ENCODE measurements around the gene TOGARAM1.

Gene TOGARAM1

GRCh38 chr14:45112896-45113781 lies 151.1 kb downstream of the TOGARAM1 start:
- peaks cover 11% of the 10 kb centered on the region for H3K4me1 ChIP-seq (ENCODE audit: control insufficient read depth, insufficient read depth, low read length)
- H3K4me3 ChIP-seq (ENCODE audit: low read length): no peak overlapping the region
- H3K9me3 ChIP-seq (ENCODE audit: control insufficient read depth, low read length): no peaks in the 10 kb centered on the region
- peaks cover 8% of the 10 kb centered on the region for H3K36me3 ChIP-seq (ENCODE audit: control insufficient read depth, insufficient read depth, low read length)
- H3K9ac ChIP-seq (ENCODE audit: low read length): no peak overlapping the region
- H3K27me3 ChIP-seq (ENCODE audit: control insufficient read depth, insufficient read depth, low read length): no peaks in the 10 kb centered on the region

- Histone ChIP-seq H3K9me3 (ENCODE audit: control insufficient read depth, low read length) (no peaks in the 10 kb centered on the region), H3K4me1 (ENCODE audit: control insufficient read depth, insufficient read depth, low read length) (peaks cover 11% of the 10 kb centered on the region), H3K36me3 (ENCODE audit: control insufficient read depth, insufficient read depth, low read length) (peaks cover 8% of the 10 kb centered on the region), H3K27me3 (ENCODE audit: control insufficient read depth, insufficient read depth, low read length) (no peaks in the 10 kb centered on the region), H3K4me3 (ENCODE audit: low read length) (no peak overlapping the region), H3K9ac (ENCODE audit: low read length) (no peak overlapping the region)
Measured at GRCh38 chr14:45114327-45114726, 152.3 kb downstream of the TOGARAM1 start.

GRCh38 chr14:45118594-45118993 lies 156.6 kb downstream of the TOGARAM1 start:
- Histone ChIP-seq H3K4me3 (ENCODE audit: low read length) (no peak overlapping the region), H3K4me1 (ENCODE audit: control insufficient read depth, insufficient read depth, low read length) (peaks cover 1% of the 10 kb centered on the region), H3K9ac (ENCODE audit: low read length) (no peak overlapping the region), H3K36me3 (ENCODE audit: control insufficient read depth, insufficient read depth, low read length) (no peaks in the 10 kb centered on the region), H3K27me3 (ENCODE audit: control insufficient read depth, insufficient read depth, low read length) (no peaks in the 10 kb centered on the region), H3K9me3 (ENCODE audit: control insufficient read depth, low read length) (no peaks in the 10 kb centered on the region)

- Histone ChIP-seq H3K4me1 (ENCODE audit: control insufficient read depth, insufficient read depth, low read length) (no peaks in the 10 kb centered on the region), H3K27me3 (ENCODE audit: control insufficient read depth, insufficient read depth, low read length) (no peaks in the 10 kb centered on the region), H3K4me3 (ENCODE audit: low read length) (no peak overlapping the region), H3K9me3 (ENCODE audit: control insufficient read depth, low read length) (no peaks in the 10 kb centered on the region), H3K9ac (ENCODE audit: low read length) (no peak overlapping the region), H3K36me3 (ENCODE audit: control insufficient read depth, insufficient read depth, low read length) (no peaks in the 10 kb centered on the region)
Measured at GRCh38 chr14:45120096-45120495, 158.1 kb downstream of the TOGARAM1 start.

DNA sequence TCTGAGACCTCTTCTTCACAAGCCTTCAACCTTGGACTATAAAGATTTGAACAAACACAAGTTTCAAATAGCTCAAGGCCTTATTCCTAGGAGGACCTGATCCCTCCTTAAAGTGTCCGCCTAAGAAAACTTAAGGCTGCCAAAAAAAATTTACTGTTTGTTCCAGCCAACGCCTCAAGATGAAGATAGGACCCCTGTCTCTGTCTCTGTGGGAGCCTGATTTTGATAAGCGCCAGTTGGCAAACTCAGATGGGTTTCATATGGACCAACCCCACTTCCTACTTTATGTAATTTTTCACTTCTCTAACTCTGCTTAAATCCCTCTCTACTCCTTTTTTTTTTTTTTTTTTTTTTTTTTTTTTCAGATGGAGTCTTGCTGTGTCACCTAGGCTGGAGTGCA lies 161.3 kb downstream of the TOGARAM1 start:
- Histone ChIP-seq H3K4me3 (ENCODE audit: low read length) (no peak overlapping the region), H3K9ac (ENCODE audit: low read length) (no peak overlapping the region), H3K9me3 (ENCODE audit: control insufficient read depth, low read length) (no peaks in the 10 kb centered on the region), H3K4me1 (ENCODE audit: control insufficient read depth, insufficient read depth, low read length) (no peaks in the 10 kb centered on the region), H3K36me3 (ENCODE audit: control insufficient read depth, insufficient read depth, low read length) (no peaks in the 10 kb centered on the region), H3K27me3 (ENCODE audit: control insufficient read depth, insufficient read depth, low read length) (no peaks in the 10 kb centered on the region)
